Spleen (tissue), 11 donors: ENCODE results near the gene KCNB1. TPM values are rescaled to one million over a fixed set of nuclear protein-coding genes. Genes with fewer than 3 reads are reported as not detected.

Source experiments
- DNase-seq: peaks from one replicate; pipeline ENCODE4 v3.0.0-alpha.2; 2020
- H3K27ac ChIP-seq, 8 donors: fragments of 200-600 bp; sonication (generic) in 7 of 8; 1 replicate in 4 of 8; 2 replicates in 4 of 8; pipeline versions ENCODE4 v1.5.0 to v1.8.0; 2016 to 2021; ENCODE audit warnings: inconsistent platforms in 4 of 8, mild to moderate bottlenecking in 4 of 8, moderate library complexity in 1 of 8
- H3K27me3 ChIP-seq, 7 donors: fragments of 200-600 bp; sonication (generic) in 6 of 7; replicated peaks in 1 of 7; 1 replicate in 4 of 7; 2 replicates in 3 of 7; pipeline versions ENCODE4 v1.5.0 to v1.8.0; 2016 to 2021; ENCODE audit warnings: inconsistent platforms in 3 of 7, mild to moderate bottlenecking in 1 of 7
- H3K36me3 ChIP-seq, 6 donors: fragments of 200-600 bp; sonication (generic) in 5 of 6; 1 replicate in 4 of 6; 2 replicates in 2 of 6; pipeline versions ENCODE4 v1.5.0 to v1.8.0; 2016 to 2021; ENCODE audit warnings: inconsistent platforms in 2 of 6
- H3K4me1 ChIP-seq, 6 donors: fragments of 200-600 bp; sonication (generic) in 5 of 6; 1 replicate in 3 of 6; 2 replicates in 3 of 6; pipeline versions ENCODE4 v1.5.0 to v1.8.0; 2016 to 2021; ENCODE audit warnings: inconsistent platforms in 3 of 6
- H3K4me3 ChIP-seq, 8 donors: fragments of 200-600 bp; sonication (generic) in 7 of 8; 1 replicate in 4 of 8; 2 replicates in 4 of 8; pipeline versions ENCODE4 v1.5.0 to v1.8.0; 2016 to 2021; ENCODE audit warnings: inconsistent platforms in 4 of 8, mild to moderate bottlenecking in 4 of 8, moderate library complexity in 2 of 8
- H3K9me3 ChIP-seq, 8 donors: fragments of 200-600 bp; sonication (generic) in 7 of 8; 1 replicate in 4 of 8; 2 replicates in 4 of 8; pipeline versions ENCODE4 v1.5.0 to v1.8.0; 2016 to 2021; ENCODE audit warnings: inconsistent platforms in 4 of 8
- CTCF ChIP-seq, 11 experiments: fragments of 200-600 bp in 7 of 11; fragments of 450-650 bp in 4 of 11; sonication (generic) in 4 of 11; IDR thresholded peaks in 8 of 11; conservative IDR thresholded peaks in 3 of 11; 1 replicate in 7 of 11; 2 replicates in 4 of 11; pipeline versions ENCODE4 v1.4.0 to v1.8.0; 2016 to 2021; ENCODE audit warnings: antibody characterized with exemption in 11 of 11, inconsistent platforms in 4 of 11, mild to moderate bottlenecking in 1 of 11
- POLR2A ChIP-seq, 3 donors: fragments of 450-650 bp; IDR thresholded peaks; one replicate each; pipeline ENCODE4 v1.5.1; 2017; ENCODE audit warnings: antibody characterized with exemption in 3 of 3, mild to moderate bottlenecking in 1 of 3
- POLR2AphosphoS5 ChIP-seq, 3 donors: sonication (generic); formaldehyde crosslinking; IDR thresholded peaks; one replicate each; pipeline ENCODE4 v1.5.1; 2017; ENCODE audit warnings: antibody characterized with exemption in 3 of 3
- WGBS, 5 donors: extraction: QIAGEN DNeasy Blood & Tissue Kit in 3 of 5; methylation state at CpG; one replicate each; pipeline versions ENCODE4 v1.1.5 to v1.1.7; 2013 to 2018; 5-methylcytosine and 5-hydroxymethylcytosine counted together
- intact Hi-C: fragments of 100-400 bp; cut with DNase I; formaldehyde crosslinking; loops from one replicate; pipeline ENCODE4 v1.15.0; 2023; ENCODE audit warnings: low total_unique reads
- polyA plus RNA-seq, 3 donors: library from polyadenylated mRNA; stranded (reverse); fragments of 200-250 nt; gene quantifications; one replicate each; pipeline ENCODE4 v1.2.1, GENCODE V29; 2013
- total RNA-seq, 7 donors: library from RNA; depleted of rRNA in 3 of 7; stranded (reverse); fragments of >200 nt in 3 of 7; fragmentation: NEBNext Ultra II Directional in 4 of 7; extraction: Animal tissue kit (Norgen Biotek cat#: 25700) in 4 of 7; gene quantifications; one replicate each; pipeline versions ENCODE4 v1.1.0 to v1.2.1, GENCODE V29; 2016 to 2021
- donor health status: healthy with polysubstance abuse.
- donor health status: DM: no; HTN: no; CAD: no; lungs with moderate emphysema.
- donor health status: DM: no; HTN: no; CAD: no.
- donor health status: Bipolar disorder and iron deficiency.
- donor health status: healthy.
- donor health status: DM: no; HTN: no; CAD: no.
- donor health status: DM: yes; HTN: yes; CAD: no.

KCNB1 gene
- total and polyA plus RNA-seq, 10 donors = 0.02 to 3.2 (median 0.51) TPM

- intact Hi-C loops = loop anchor here (10.0 kb wide), 1 partner anchor 167 kb away; no protein-coding TSS in a partner anchor
- Histone ChIP-seq H3K4me1 (no peaks in the 10 kb centered on the region), H3K4me3 (no peak overlapping the region), H3K27me3 (peaks cover 0 to 76% (median 16%) of the 10 kb centered on the region in 7 donors), H3K36me3 (no peaks in the 10 kb centered on the region), H3K27ac (no peak overlapping the region), H3K9me3 (peaks cover 0 to 4% (median 0%) of the 10 kb centered on the region in 8 donors)
- DNase-seq = no peak
- TF ChIP-seq POLR2A (IDR thresholded peaks at IDR 0.05) (no peak), CTCF (IDR thresholded peaks at IDR 0.05 in 8 of 11, conservative IDR thresholded peaks at IDR 0.05 in 3 of 11) (no peak), POLR2AphosphoS5 (IDR thresholded peaks at IDR 0.05) (no peak)
- WGBS, 5 donors = 54 to 89% (median 70%) methylated on average over 3 of the region's 3 CpGs
Measured at GRCh38 chr20:49501917-49502316, 19.4 kb upstream of the KCNB1 start.

DNA sequence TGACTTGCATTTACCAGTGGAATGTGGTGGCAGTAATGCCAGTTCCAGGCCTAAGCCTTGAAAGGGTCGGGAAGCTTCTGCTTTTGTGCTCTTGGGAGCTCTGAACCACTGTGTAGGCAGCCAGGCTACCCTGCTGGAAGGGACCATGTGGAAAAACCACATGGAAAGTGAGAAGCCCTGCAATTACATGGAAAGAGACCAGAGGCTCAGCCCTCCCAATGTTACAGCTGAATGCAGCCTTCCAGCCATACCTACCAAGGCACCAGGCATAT, 14.9 kb upstream of the KCNB1 start:
- intact Hi-C loops = no loop called here
- no peak for DNase-seq
- TF ChIP-seq POLR2A (IDR thresholded peaks at IDR 0.05) (no peak), CTCF (IDR thresholded peaks at IDR 0.05 in 8 of 11, conservative IDR thresholded peaks at IDR 0.05 in 3 of 11) (no peak), POLR2AphosphoS5 (IDR thresholded peaks at IDR 0.05) (no peak)

DNA sequence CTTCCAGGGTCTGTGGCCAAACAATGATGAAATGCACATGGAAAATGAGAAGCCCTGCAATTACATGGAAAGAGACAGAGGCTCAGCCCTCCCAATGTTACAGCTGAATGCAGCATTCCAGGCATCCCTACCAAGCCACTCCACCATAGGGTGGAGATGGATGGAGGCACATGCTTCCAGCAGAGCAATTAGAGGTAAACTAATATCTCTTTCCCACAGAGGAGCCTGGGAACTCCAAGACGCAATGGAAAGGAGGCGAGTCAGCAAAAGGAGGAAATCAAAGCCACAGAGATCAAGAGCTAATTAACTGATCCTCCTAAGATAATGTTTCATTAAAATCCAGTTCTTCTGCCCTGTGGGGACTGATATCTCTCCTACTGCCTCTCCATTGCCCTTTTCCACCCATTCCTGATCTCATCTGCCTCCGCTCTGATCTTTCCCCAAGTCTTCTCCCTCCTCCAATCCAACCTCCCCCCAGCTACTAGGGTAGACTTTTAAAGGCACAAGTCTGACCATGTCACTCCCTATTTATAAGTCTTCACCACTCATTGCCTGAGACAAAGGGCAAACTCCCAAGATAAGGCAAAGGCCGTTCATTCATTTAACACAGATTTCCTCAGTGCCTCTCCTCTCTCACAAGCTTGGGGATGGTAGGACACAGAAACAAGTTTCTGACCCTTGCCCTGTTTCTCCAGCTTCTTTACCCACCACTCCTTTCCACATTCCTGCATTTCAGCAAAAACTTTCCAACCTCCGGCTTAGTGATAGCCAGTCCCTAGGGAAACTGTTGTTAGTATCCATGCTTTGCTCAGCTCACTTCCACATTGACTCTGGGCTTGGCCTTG, 14.3 kb upstream of the KCNB1 start:
- DNase-seq = no peak
- intact Hi-C loops = no loop called here
- WGBS, 5 donors = 50 to 80% (median 63%) methylated on average over 5 of the region's 5 CpGs
- peaks cover 0 to 57% (median 0%) of the 10 kb centered on the region in 7 donors for H3K27me3 ChIP-seq
- TF ChIP-seq CTCF (IDR thresholded peaks at IDR 0.05 in 8 of 11, conservative IDR thresholded peaks at IDR 0.05 in 3 of 11) (no peak), POLR2AphosphoS5 (IDR thresholded peaks at IDR 0.05) (no peak), POLR2A (IDR thresholded peaks at IDR 0.05) (no peak)
- no peaks in the 10 kb centered on the region for H3K4me1 ChIP-seq
- no peak overlapping the region for H3K4me3 ChIP-seq
- H3K27ac ChIP-seq = no peak overlapping the region
- no peaks in the 10 kb centered on the region for H3K36me3 ChIP-seq
- peaks cover 0 to 4% (median 0%) of the 10 kb centered on the region in 8 donors for H3K9me3 ChIP-seq

More for the DNA sequence above, 14.9 kb upstream of the KCNB1 start:
- Histone ChIP-seq H3K36me3 (no peaks in the 10 kb centered on the region), H3K27me3 (peaks cover 0 to 58% (median 0%) of the 10 kb centered on the region in 7 donors), H3K4me3 (no peak overlapping the region), H3K4me1 (no peaks in the 10 kb centered on the region), H3K27ac (no peak overlapping the region), H3K9me3 (peaks cover 0 to 4% (median 0%) of the 10 kb centered on the region in 8 donors)
- 27 to 58% (median 48%) methylated on average over 1 of the region's 1 CpG for WGBS, 5 donors

- intact Hi-C loops = no loop called here
- 78 to 89% (median 83%) methylated on average over 4 of the region's 4 CpGs for WGBS, 5 donors
- no peaks in the 10 kb centered on the region for H3K36me3 ChIP-seq
- no peaks in the 10 kb centered on the region for H3K4me1 ChIP-seq
- no peak for DNase-seq
- no peak for TF ChIP-seq POLR2AphosphoS5 (IDR thresholded peaks at IDR 0.05)
- TF ChIP-seq CTCF (IDR thresholded peaks at IDR 0.05 in 8 of 11, conservative IDR thresholded peaks at IDR 0.05 in 3 of 11) = no peak
- H3K9me3 ChIP-seq = peaks cover 0 to 7% (median 0%) of the 10 kb centered on the region in 8 donors
- H3K4me3 ChIP-seq = no peak overlapping the region
- peaks cover 0 to 63% (median 0%) of the 10 kb centered on the region in 7 donors for H3K27me3 ChIP-seq
- no peak overlapping the region for H3K27ac ChIP-seq
Measured at GRCh38 chr20:49496043-49496442, 13.6 kb upstream of the KCNB1 start.
